H1 (cell line): ENCODE results near the gene CCDC88C.

Experiments used
- HDAC2 ChIP-seq, 2 experiments: fragments of 300-600 bp in 1 of 2; sonication (generic) in 1 of 2; IDR thresholded peaks; 2 replicates each; pipeline ENCODE4 v1.6.1; 2011 to 2012; ENCODE audit warnings: low read depth in 2 of 2, low read length in 2 of 2, mild to moderate bottlenecking in 2 of 2, moderate library complexity in 2 of 2, borderline replicate concordance in 1 of 2, inconsistent platforms in 1 of 2
- HDAC6 ChIP-seq: IDR thresholded peaks from one replicate; pipeline ENCODE4 v1.7.1; 2012; ENCODE audit warnings: low read depth, mild to moderate bottlenecking, inconsistent platforms, low read length, moderate library complexity
- POLR2A ChIP-seq, 2 experiments: IDR thresholded peaks; 1 replicate in 1 of 2; 2 replicates in 1 of 2; pipeline ENCODE4 v1.6.1; 2011; ENCODE audit warnings: low read depth in 2 of 2, low read length in 2 of 2, mild to moderate bottlenecking in 2 of 2; ENCODE audit errors: control extremely low read depth in 1 of 2
- POLR2AphosphoS5 ChIP-seq: IDR thresholded peaks from 2 replicates; pipeline ENCODE4 v1.6.1; 2011; ENCODE audit warnings: low read depth, low read length
- SAP30 ChIP-seq: fragments of 300-600 bp; sonication (generic); IDR thresholded peaks from 2 replicates; pipeline ENCODE4 v1.7.1; 2012; ENCODE audit warnings: low read length, moderate library complexity, mild to moderate bottlenecking, inconsistent platforms; ENCODE audit not compliant: insufficient read depth, insufficient replicate concordance
- TAF1 ChIP-seq: IDR thresholded peaks from 2 replicates; pipeline ENCODE4 v1.6.1; 2011; ENCODE audit warnings: mild to moderate bottlenecking, low read depth, low read length
- TBP ChIP-seq: IDR thresholded peaks from 2 replicates; pipeline ENCODE4 v1.6.1; 2011; ENCODE audit warnings: low read depth, low read length, improper control_type of control experiment
- TF ChIP-seq, protein P1 (sequence below), 3 experiments: IDR thresholded peaks; 1 replicate in 2 of 3; 2 replicates in 1 of 3; pipeline versions ENCODE4 v1.5.1 to v1.6.1; 2011; ENCODE audit warnings: low read length in 3 of 3, mild to moderate bottlenecking in 3 of 3, inconsistent platforms in 2 of 3, low read depth in 1 of 3, moderate library complexity in 1 of 3; ENCODE audit not compliant: insufficient read depth in 1 of 3; ENCODE audit errors: control extremely low read depth in 1 of 3
- TF ChIP-seq, protein P2 (sequence below): IDR thresholded peaks from 2 replicates; pipeline ENCODE4 v1.6.1; 2011; ENCODE audit warnings: low read length, improper control_type of control experiment

DNA sequence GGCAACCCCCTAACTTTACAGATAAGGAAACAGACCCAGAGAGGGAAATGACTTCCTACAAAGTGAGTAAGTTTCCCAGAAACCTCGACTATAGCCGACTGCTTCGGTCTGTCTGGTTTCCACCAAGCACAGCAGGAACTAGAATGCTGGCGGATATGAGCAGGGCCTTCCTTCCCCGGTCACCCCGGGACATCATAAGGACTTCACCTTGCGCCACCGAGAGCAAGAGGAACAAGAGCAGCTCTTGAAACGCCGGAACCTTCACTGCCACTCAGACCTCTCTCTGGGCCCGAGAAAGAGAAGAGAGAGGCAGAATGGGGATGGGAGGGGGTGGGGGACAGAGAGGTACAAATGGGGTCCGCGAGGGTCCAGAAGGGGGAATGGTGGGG lies 143.7 kb downstream of the CCDC88C start:
- TF ChIP-seq, protein P1, sequence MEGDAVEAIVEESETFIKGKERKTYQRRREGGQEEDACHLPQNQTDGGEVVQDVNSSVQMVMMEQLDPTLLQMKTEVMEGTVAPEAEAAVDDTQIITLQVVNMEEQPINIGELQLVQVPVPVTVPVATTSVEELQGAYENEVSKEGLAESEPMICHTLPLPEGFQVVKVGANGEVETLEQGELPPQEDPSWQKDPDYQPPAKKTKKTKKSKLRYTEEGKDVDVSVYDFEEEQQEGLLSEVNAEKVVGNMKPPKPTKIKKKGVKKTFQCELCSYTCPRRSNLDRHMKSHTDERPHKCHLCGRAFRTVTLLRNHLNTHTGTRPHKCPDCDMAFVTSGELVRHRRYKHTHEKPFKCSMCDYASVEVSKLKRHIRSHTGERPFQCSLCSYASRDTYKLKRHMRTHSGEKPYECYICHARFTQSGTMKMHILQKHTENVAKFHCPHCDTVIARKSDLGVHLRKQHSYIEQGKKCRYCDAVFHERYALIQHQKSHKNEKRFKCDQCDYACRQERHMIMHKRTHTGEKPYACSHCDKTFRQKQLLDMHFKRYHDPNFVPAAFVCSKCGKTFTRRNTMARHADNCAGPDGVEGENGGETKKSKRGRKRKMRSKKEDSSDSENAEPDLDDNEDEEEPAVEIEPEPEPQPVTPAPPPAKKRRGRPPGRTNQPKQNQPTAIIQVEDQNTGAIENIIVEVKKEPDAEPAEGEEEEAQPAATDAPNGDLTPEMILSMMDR (IDR thresholded peaks at IDR 0.05; ENCODE audit: control extremely low read depth in 1 of 3, insufficient read depth in 1 of 3, low read depth in 1 of 3, low read length in 3 of 3): no peak
- TF ChIP-seq HDAC2 (IDR thresholded peaks at IDR 0.05; ENCODE audit: borderline replicate concordance in 1 of 2, low read depth in 2 of 2, low read length in 2 of 2) (no peak), TBP (no peak), TAF1 (no peak), POLR2A (IDR thresholded peaks at IDR 0.05; ENCODE audit: control extremely low read depth in 1 of 2, low read depth in 2 of 2, low read length in 2 of 2) (no peak), HDAC6 (no peak), POLR2AphosphoS5 (no peak), SAP30 (no peak)
- TF ChIP-seq, protein P2, sequence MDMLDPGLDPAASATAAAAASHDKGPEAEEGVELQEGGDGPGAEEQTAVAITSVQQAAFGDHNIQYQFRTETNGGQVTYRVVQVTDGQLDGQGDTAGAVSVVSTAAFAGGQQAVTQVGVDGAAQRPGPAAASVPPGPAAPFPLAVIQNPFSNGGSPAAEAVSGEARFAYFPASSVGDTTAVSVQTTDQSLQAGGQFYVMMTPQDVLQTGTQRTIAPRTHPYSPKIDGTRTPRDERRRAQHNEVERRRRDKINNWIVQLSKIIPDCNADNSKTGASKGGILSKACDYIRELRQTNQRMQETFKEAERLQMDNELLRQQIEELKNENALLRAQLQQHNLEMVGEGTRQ: no peak
